ENCODE measurements around the gene XKR7.

- peak; percentile 89 to 96 (median 94) for TF ChIP-seq CTCF (IDR thresholded peaks at IDR 0.05)
- no peak for TF ChIP-seq EP300 (IDR thresholded peaks at IDR 0.05; ENCODE audit: low read depth)
- TF ChIP-seq POLR2AphosphoS5 (IDR thresholded peaks at IDR 0.05), result no peak
- TF ChIP-seq POLR2A (IDR thresholded peaks at IDR 0.05), result no peak
Observed at GRCh38 chr20:32031007-32031958, 63.3 kb downstream of the XKR7 start.

All from transverse colon (tissue), 4 donors.